WI38 (cell line): Measurements from ENCODE around the gene PLA2G7.

Experiments
- H3K4me3 ChIP-seq: 2 replicates; pipeline ENCODE4 v1.5.1; 2011; ENCODE audit warnings: low read depth, mild to moderate bottlenecking, control low read depth, low read length
- CTCF ChIP-seq: IDR thresholded peaks from 2 replicates; pipeline ENCODE4 v1.5.1; 2012; ENCODE audit warnings: low read depth, mild to moderate bottlenecking, control low read depth, low read length

The PLA2G7 gene

GRCh38 chr6:46687619-46688097 is 47.5 kb downstream of the PLA2G7 start, which contains the start of gene TDRD6:
TSS of gene TDRD6 (plus strand) at chr6:46687885. CDS start at chr6:46688129, 244 bp downstream.
- no peak for TF ChIP-seq CTCF
- H3K4me3 ChIP-seq, result no peak within 1 kb of the TSS

DNA sequence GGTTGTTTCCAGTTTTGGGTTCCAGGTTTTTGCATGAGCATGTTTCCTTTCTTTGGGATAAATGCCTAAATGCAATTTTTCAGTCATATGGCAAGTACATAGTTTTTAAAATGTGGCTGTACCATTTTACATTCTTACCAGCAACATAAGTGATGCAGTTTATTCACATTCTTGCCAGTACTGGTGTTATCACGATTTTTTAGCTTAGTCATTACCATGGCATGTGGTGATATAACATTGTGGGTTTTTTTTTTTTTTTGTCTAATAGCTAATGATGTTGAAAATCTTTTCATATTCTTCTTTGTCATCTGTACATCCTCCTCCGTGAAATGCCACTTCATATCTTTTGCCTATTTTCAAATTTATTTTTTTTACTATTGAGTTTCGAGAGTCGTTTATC is 50.4 kb downstream of the PLA2G7 start:
- no peak overlapping the region for H3K4me3 ChIP-seq
- TF ChIP-seq CTCF, result no peak

- TF ChIP-seq CTCF, result no peak
- H3K4me3 ChIP-seq, result no peak overlapping the region
Measured at GRCh38 chr6:46677314-46677654, 57.9 kb downstream of the PLA2G7 start.

GRCh38 chr6:46676604-46677313 is 58.4 kb downstream of the PLA2G7 start:
- H3K4me3 ChIP-seq, result no peak overlapping the region
- TF ChIP-seq CTCF, result no peak

GRCh38 chr6:46674410-46674809 is 60.8 kb downstream of the PLA2G7 start:
- TF ChIP-seq CTCF, result no peak
- H3K4me3 ChIP-seq, result no peak overlapping the region

DNA sequence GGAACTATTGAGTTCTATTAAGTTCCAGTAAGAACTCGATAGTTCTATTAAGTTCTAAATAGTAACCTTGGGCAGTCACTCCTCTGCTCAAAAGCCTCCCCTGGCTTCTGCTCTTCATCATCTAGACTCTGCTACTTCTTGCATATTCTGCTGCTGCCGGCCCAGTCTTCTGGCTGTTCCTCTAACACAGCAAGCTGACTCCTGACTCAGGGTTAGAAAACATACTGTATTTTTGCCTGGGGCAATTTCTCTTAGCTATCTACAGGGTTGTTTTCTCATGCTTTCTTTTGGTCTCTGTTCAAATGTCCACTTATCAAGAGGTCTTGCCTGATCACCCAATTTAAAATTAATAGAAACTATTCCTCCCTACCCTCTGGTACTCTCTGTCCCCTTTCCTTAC is 67.8 kb downstream of the PLA2G7 start:
- no peak for TF ChIP-seq CTCF
- H3K4me3 ChIP-seq, result no peak overlapping the region

GRCh38 chr6:46661483-46661882 is 73.7 kb downstream of the PLA2G7 start:
- no peak for TF ChIP-seq CTCF
- no peak overlapping the region for H3K4me3 ChIP-seq
